Measurements from ENCODE around the gene NBEA. TPM values are rescaled to one million over a fixed set of nuclear protein-coding genes. Genes with fewer than 3 reads are reported as not detected.

The NBEA gene
- total and polyA plus RNA-seq, 5 experiments from 2014 or later, result 1.1 to 8.0 (median 1.7) TPM

GRCh38 chr13:35480346-35480745 lies 538.3 kb downstream of the NBEA start:
- H3K4me3 Mint-ChIP-seq, result no peak overlapping the region
- ATAC-seq, result no peak
- no peak for DNase-seq
- H3K4me1 Mint-ChIP-seq, result peaks cover 18 to 38% (median 25%) of the 10 kb centered on the region in 4 donors
- peaks cover 0 to 6% (median 0%) of the 10 kb centered on the region in 9 donors for H3K9me3 Mint-ChIP-seq
- POLR2A ChIA-PET, result interaction anchor here (0.6 kb wide), 1 partner anchor 1578 kb away, joined by 4 read pairs; no protein-coding TSS in a partner anchor
- peaks cover 32 to 51% (median 44%) of the 10 kb centered on the region in 5 donors for H3K27me3 Mint-ChIP-seq
- no peak overlapping the region for H3K27ac Mint-ChIP-seq
- peaks cover 4 to 7% (median 7%) of the 10 kb centered on the region in 3 donors for H3K36me3 Mint-ChIP-seq

GRCh38 chr13:35481777-35482176 lies 539.7 kb downstream of the NBEA start:
- no peak overlapping the region for H3K27ac Mint-ChIP-seq
- peaks cover 0 to 4% (median 0%) of the 10 kb centered on the region in 9 donors for H3K9me3 Mint-ChIP-seq
- no peak for DNase-seq
- no peak overlapping the region for H3K4me3 Mint-ChIP-seq
- POLR2A ChIA-PET, result no interaction called here
- peaks cover 0 to 4% (median 0%) of the 10 kb centered on the region in 3 donors for H3K36me3 Mint-ChIP-seq
- H3K27me3 Mint-ChIP-seq, result peaks cover 19 to 37% (median 29%) of the 10 kb centered on the region in 5 donors
- no peak for ATAC-seq
- peaks cover 6 to 23% (median 11%) of the 10 kb centered on the region in 4 donors for H3K4me1 Mint-ChIP-seq

GRCh38 chr13:35482527-35482926 lies 540.5 kb downstream of the NBEA start:
- H3K27ac Mint-ChIP-seq, result no peak overlapping the region
- peaks cover 6 to 16% (median 6%) of the 10 kb centered on the region in 4 donors for H3K4me1 Mint-ChIP-seq
- POLR2A ChIA-PET, result no interaction called here
- H3K36me3 Mint-ChIP-seq, result peaks cover 0 to 4% (median 0%) of the 10 kb centered on the region in 3 donors
- H3K4me3 Mint-ChIP-seq, result no peak overlapping the region
- ATAC-seq (no peak), DNase-seq (no peak)
- H3K27me3 Mint-ChIP-seq, result peaks cover 13 to 29% (median 22%) of the 10 kb centered on the region in 5 donors
- peaks cover 0 to 4% (median 0%) of the 10 kb centered on the region in 9 donors for H3K9me3 Mint-ChIP-seq

- POLR2A ChIA-PET, result no interaction called here
- no peak for DNase-seq
- Mint-ChIP-seq H3K4me1 (peaks cover 0 to 5% (median under 1%) of the 10 kb centered on the region in 4 donors), H3K36me3 (peaks cover 0 to 4% (median 0%) of the 10 kb centered on the region in 3 donors), H3K9me3 (peaks cover 0 to 4% (median 0%) of the 10 kb centered on the region in 9 donors), H3K27ac (no peak overlapping the region), H3K4me3 (no peak overlapping the region), H3K27me3 (peaks cover 5 to 18% (median 10%) of the 10 kb centered on the region in 5 donors)
- no peak for ATAC-seq
Observed at GRCh38 chr13:35483761-35484160, 541.7 kb downstream of the NBEA start.

GRCh38 chr13:35484384-35484783 lies 542.3 kb downstream of the NBEA start:
- Mint-ChIP-seq H3K4me3 (no peak overlapping the region), H3K4me1 (no peaks in the 10 kb centered on the region), H3K9me3 (no peaks in the 10 kb centered on the region), H3K27ac (no peak overlapping the region), H3K27me3 (peaks cover under 1 to 12% (median 3%) of the 10 kb centered on the region in 5 donors), H3K36me3 (peaks cover 0 to 4% (median 0%) of the 10 kb centered on the region in 3 donors)
- ATAC-seq (no peak), DNase-seq (no peak)
- POLR2A ChIA-PET, result no interaction called here

GRCh38 chr13:35485424-35485823 lies 543.4 kb downstream of the NBEA start:
- Mint-ChIP-seq H3K4me3 (no peak overlapping the region), H3K36me3 (peaks cover 0 to 2% (median 0%) of the 10 kb centered on the region in 3 donors), H3K4me1 (no peaks in the 10 kb centered on the region), H3K27ac (no peak overlapping the region), H3K9me3 (no peaks in the 10 kb centered on the region), H3K27me3 (peaks cover 0 to 5% (median 0%) of the 10 kb centered on the region in 5 donors)
- DNase-seq (no peak), ATAC-seq (no peak)
- POLR2A ChIA-PET, result no interaction called here

- DNase-seq (no peak), ATAC-seq (no peak)
- Mint-ChIP-seq H3K27me3 (no peaks in the 10 kb centered on the region), H3K4me3 (no peak overlapping the region), H3K4me1 (no peaks in the 10 kb centered on the region), H3K36me3 (peaks cover 0 to 14% (median 14%) of the 10 kb centered on the region in 3 donors), H3K9me3 (peaks cover 0 to 23% (median 6%) of the 10 kb centered on the region in 9 donors), H3K27ac (no peak overlapping the region)
- POLR2A ChIA-PET, result no interaction called here
Observed at GRCh38 chr13:35489050-35489449, 547.0 kb downstream of the NBEA start.

GRCh38 chr13:35496006-35496405 lies 553.9 kb downstream of the NBEA start:
- Mint-ChIP-seq H3K27ac (no peak overlapping the region), H3K27me3 (no peaks in the 10 kb centered on the region), H3K36me3 (peaks cover 3 to 18% (median 14%) of the 10 kb centered on the region in 3 donors), H3K4me1 (no peaks in the 10 kb centered on the region), H3K9me3 (peaks cover 0 to 31% (median 14%) of the 10 kb centered on the region in 9 donors), H3K4me3 (no peak overlapping the region)
- DNase-seq (no peak), ATAC-seq (no peak)
- POLR2A ChIA-PET, result no interaction called here

- Mint-ChIP-seq H3K27me3 (no peaks in the 10 kb centered on the region), H3K27ac (no peak overlapping the region), H3K36me3 (peaks cover 3 to 10% (median 6%) of the 10 kb centered on the region in 3 donors), H3K9me3 (peaks cover 0 to 27% (median 14%) of the 10 kb centered on the region in 9 donors), H3K4me1 (no peaks in the 10 kb centered on the region), H3K4me3 (no peak overlapping the region)
- POLR2A ChIA-PET, result no interaction called here
- no peak for ATAC-seq
- DNase-seq, result no peak
Observed at GRCh38 chr13:35496761-35497386, 554.8 kb downstream of the NBEA start.

GRCh38 chr13:35498231-35498630 lies 556.2 kb downstream of the NBEA start:
- H3K9me3 Mint-ChIP-seq, result peaks cover 0 to 16% (median 6%) of the 10 kb centered on the region in 9 donors
- no peak overlapping the region for H3K4me3 Mint-ChIP-seq
- no peak for DNase-seq
- H3K27ac Mint-ChIP-seq, result no peak overlapping the region
- POLR2A ChIA-PET, result no interaction called here
- ATAC-seq, result no peak
- H3K4me1 Mint-ChIP-seq, result no peaks in the 10 kb centered on the region
- peaks cover 0 to 5% (median 3%) of the 10 kb centered on the region in 3 donors for H3K36me3 Mint-ChIP-seq
- H3K27me3 Mint-ChIP-seq, result no peaks in the 10 kb centered on the region

- ATAC-seq, result no peak
- POLR2A ChIA-PET, result no interaction called here
Observed at GRCh38 chr13:35499196-35499662, 557.2 kb downstream of the NBEA start.

GRCh38 chr13:35499676-35500075 lies 557.6 kb downstream of the NBEA start:
- Mint-ChIP-seq H3K4me3 (no peak overlapping the region), H3K36me3 (no peaks in the 10 kb centered on the region), H3K9me3 (peaks cover 0 to 8% (median 3%) of the 10 kb centered on the region in 9 donors), H3K4me1 (no peaks in the 10 kb centered on the region), H3K27me3 (no peaks in the 10 kb centered on the region), H3K27ac (no peak overlapping the region)
- POLR2A ChIA-PET, result no interaction called here
- DNase-seq, result no peak
- no peak for ATAC-seq

More at GRCh38 chr13:35499196-35499662, 557.2 kb downstream of the NBEA start:
- Mint-ChIP-seq H3K36me3 (peaks cover 0 to 3% (median 2%) of the 10 kb centered on the region in 3 donors), H3K9me3 (peaks cover 0 to 13% (median 3%) of the 10 kb centered on the region in 9 donors), H3K4me3 (no peak overlapping the region), H3K27ac (no peak overlapping the region), H3K4me1 (no peaks in the 10 kb centered on the region), H3K27me3 (no peaks in the 10 kb centered on the region)
- DNase-seq, result no peak

GRCh38 chr13:35500144-35500543 lies 558.1 kb downstream of the NBEA start:
- no peak overlapping the region for H3K4me3 Mint-ChIP-seq
- POLR2A ChIA-PET, result no interaction called here
- H3K4me1 Mint-ChIP-seq, result no peaks in the 10 kb centered on the region
- H3K27ac Mint-ChIP-seq, result no peak overlapping the region
- no peaks in the 10 kb centered on the region for H3K27me3 Mint-ChIP-seq
- peaks cover 0 to 4% (median 3%) of the 10 kb centered on the region in 9 donors for H3K9me3 Mint-ChIP-seq
- ATAC-seq (no peak), DNase-seq (no peak)
- no peaks in the 10 kb centered on the region for H3K36me3 Mint-ChIP-seq
